Activated naive CD4-positive, alpha-beta T cell treated with anti-CD3 and anti-CD28 coated beads, Interleukin-2, amount 50 U/mL, for 24 hours (primary cell): ENCODE measurements around the gene LYPD8.

Experiments
- H3K27ac Mint-ChIP-seq: one replicate; pipeline ENCODE4 v1.8.0; 2021; ENCODE audit warnings: mild to moderate bottlenecking, mixed read lengths
- H3K27me3 Mint-ChIP-seq: one replicate; pipeline ENCODE4 v1.8.0; 2021; ENCODE audit warnings: mixed read lengths
- H3K36me3 Mint-ChIP-seq: one replicate; pipeline ENCODE4 v1.8.0; 2021; ENCODE audit warnings: mixed read lengths
- H3K4me1 Mint-ChIP-seq: one replicate; pipeline ENCODE4 v1.8.0; 2021; ENCODE audit warnings: mixed read lengths
- H3K4me3 Mint-ChIP-seq: one replicate; pipeline ENCODE4 v1.8.0; 2021; ENCODE audit warnings: mild to moderate bottlenecking, mixed read lengths
- H3K9me3 Mint-ChIP-seq: one replicate; pipeline ENCODE4 v1.8.0; 2021; ENCODE audit warnings: mixed read lengths

Gene LYPD8

DNA sequence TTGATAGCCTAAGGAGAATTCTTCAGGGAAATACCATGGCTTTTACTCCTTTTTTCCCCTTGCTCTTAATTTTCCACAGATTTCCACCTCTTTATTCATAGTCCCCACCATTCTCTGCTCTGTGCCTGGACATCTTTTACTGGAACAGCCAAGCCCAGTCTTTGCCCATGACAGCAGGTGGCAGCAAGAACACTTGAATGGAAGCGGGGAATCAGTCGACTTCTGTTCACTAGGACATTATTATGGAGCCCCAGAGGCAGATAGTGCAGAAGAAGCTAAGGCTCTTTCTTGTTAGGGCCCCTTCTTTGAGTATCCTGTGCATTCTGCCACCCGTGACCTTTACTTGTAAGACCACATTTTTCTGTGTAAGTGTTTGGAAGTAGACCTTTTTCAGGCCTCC lies 59.3 kb downstream of the LYPD8 start:
- Mint-ChIP-seq H3K4me1 (no peaks in the 10 kb centered on the region), H3K9me3 (no peaks in the 10 kb centered on the region), H3K36me3 (no peaks in the 10 kb centered on the region), H3K4me3 (no peak overlapping the region), H3K27ac (no peak overlapping the region), H3K27me3 (peaks cover 1% of the 10 kb centered on the region)

DNA sequence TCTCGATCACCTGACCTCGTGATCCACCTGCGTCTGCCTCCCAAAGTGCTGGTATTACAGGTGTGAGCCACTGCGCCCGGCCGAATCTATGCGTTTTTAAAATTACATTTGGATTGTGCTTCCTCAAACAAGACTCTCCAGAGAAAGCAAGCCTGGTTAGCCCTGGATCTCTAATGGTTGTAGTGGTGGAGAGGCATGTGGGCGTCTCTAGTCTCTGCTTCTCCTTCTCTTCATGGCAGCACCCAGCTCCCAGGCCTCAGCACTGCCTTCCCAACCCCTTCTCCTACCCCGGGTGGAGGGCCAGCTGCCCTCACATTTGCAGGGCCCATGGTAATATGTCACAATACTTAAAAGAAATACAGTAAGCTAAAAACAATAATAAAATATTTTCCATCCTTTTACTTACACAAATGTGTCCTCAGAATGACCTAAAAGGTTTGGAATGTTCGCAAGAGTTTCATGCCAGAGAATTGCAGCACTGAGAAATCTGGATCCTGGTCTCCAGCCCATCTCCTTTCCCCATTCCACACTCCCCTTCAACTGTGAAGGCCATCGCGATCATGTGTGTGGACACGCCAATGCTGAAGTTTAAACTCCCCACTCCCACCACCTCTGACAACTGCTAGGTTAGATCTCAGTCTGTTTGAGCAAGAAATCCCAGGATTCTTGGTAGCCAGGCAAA lies 60.0 kb downstream of the LYPD8 start:
- Mint-ChIP-seq H3K9me3 (no peaks in the 10 kb centered on the region), H3K4me3 (no peak overlapping the region), H3K4me1 (no peaks in the 10 kb centered on the region), H3K27me3 (peaks cover 1% of the 10 kb centered on the region), H3K36me3 (no peaks in the 10 kb centered on the region), H3K27ac (no peak overlapping the region)

DNA sequence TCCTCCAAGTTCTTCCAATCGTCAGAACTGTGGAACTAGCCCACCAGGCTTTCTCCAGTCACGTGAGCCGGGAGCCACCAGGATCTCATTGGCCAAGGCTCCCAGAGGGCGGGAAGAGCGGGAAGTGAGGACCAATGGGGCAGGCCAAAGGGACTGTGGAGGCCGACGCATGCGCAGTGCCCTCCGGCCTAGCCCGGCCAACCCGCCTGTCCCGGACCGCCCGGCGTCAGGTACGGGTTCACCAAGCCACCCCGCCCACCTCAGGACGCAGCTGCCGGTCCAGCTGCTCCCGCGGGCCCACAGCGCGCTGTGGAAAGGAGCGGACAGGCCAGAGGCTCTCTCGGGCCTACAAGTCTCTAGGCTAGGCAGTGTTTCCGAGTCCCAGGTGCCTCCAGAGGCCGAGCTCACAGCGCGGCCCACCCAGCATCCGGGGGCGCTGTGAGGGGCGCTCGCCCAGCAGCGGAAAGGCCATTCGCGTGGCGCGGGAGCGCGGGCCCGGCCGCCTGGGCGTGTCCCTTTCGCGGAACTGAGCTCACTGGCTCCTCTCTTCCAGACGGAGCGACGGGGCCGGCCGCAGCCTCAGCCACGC lies 63.9 kb downstream of the LYPD8 start:
- Mint-ChIP-seq H3K4me1 (peaks cover 5% of the 10 kb centered on the region), H3K9me3 (no peaks in the 10 kb centered on the region), H3K27me3 (peaks cover 1% of the 10 kb centered on the region), H3K36me3 (peaks cover 4% of the 10 kb centered on the region), H3K4me3 (no peak overlapping the region), H3K27ac (no peak overlapping the region)
